Stimulated activated memory B cell treated with anti-CD40 and anti-IgM and Interleukin-4, amounts not matched to agents 10 μg/mL and 1 μg/mL and 100 μg/mL, for 72 hours (primary cell): ENCODE data around the gene LPO.

Experiments
- ATAC-seq: fragments of 150-1000 bp; cut with Tn5 transposase; 2 replicates; pipeline ENCODE4 v1.10.0; 2021
- H3K27ac Mint-ChIP-seq: one replicate; pipeline ENCODE4 v1.8.0; 2022; ENCODE audit warnings: mild to moderate bottlenecking, mixed read lengths
- H3K27me3 Mint-ChIP-seq: one replicate; pipeline ENCODE4 v1.8.0; 2022; ENCODE audit warnings: mixed read lengths
- H3K36me3 Mint-ChIP-seq: one replicate; pipeline ENCODE4 v1.8.0; 2022; ENCODE audit warnings: mixed read lengths
- H3K4me1 Mint-ChIP-seq: one replicate; pipeline ENCODE4 v1.8.0; 2022; ENCODE audit warnings: mixed read lengths
- H3K4me3 Mint-ChIP-seq: one replicate; pipeline ENCODE4 v1.8.0; 2022; ENCODE audit warnings: mild to moderate bottlenecking, moderate library complexity, mixed read lengths
- H3K9me3 Mint-ChIP-seq: one replicate; pipeline ENCODE4 v1.8.0; 2022; ENCODE audit warnings: mixed read lengths

The LPO gene

GRCh38 chr17:58217766-58218165 lies 20.6 kb upstream of the LPO start:
- peaks cover 19% of the 10 kb centered on the region for H3K4me1 Mint-ChIP-seq
- peak overlapping the region; percentile 80 for H3K27ac Mint-ChIP-seq

GRCh38 chr17:58219007-58219788 lies 19.2 kb upstream of the LPO start, which contains the start of gene MKS1:
MKS1 (minus strand) TSS chr17:58219255; CDS start chr17:58219230, 25 bp downstream.
- ATAC-seq: peak; percentile 99
- Mint-ChIP-seq H3K27ac (peak within 1 kb of the TSS; percentile 80), H3K9me3 (no peaks in the 10 kb centered on the region), H3K4me3 (peak within 1 kb of the TSS; percentile 85), H3K36me3 (no peaks in the 10 kb centered on the region), H3K27me3 (no peaks in the 10 kb centered on the region), H3K4me1 (peaks cover 23% of the 10 kb centered on the region)

More at GRCh38 chr17:58217766-58218165, 20.6 kb upstream of the LPO start:
- no peaks in the 10 kb centered on the region for H3K9me3 Mint-ChIP-seq
- H3K4me3 Mint-ChIP-seq: no peak overlapping the region
- no peak for ATAC-seq
- H3K27me3 Mint-ChIP-seq: no peaks in the 10 kb centered on the region
- H3K36me3 Mint-ChIP-seq: peaks cover 11% of the 10 kb centered on the region

- ATAC-seq: no peak
- peak overlapping the region; percentile 80 for H3K27ac Mint-ChIP-seq
- no peaks in the 10 kb centered on the region for H3K36me3 Mint-ChIP-seq
- no peaks in the 10 kb centered on the region for H3K9me3 Mint-ChIP-seq
- H3K4me3 Mint-ChIP-seq: peak overlapping the region; percentile 85
- no peaks in the 10 kb centered on the region for H3K27me3 Mint-ChIP-seq
- peaks cover 28% of the 10 kb centered on the region for H3K4me1 Mint-ChIP-seq
Measured at GRCh38 chr17:58219789-58220183, 18.6 kb upstream of the LPO start.

GRCh38 chr17:58224315-58224714 lies 14.1 kb upstream of the LPO start:
- no peak for ATAC-seq
- Mint-ChIP-seq H3K27ac (no peak overlapping the region), H3K4me3 (no peak overlapping the region), H3K27me3 (no peaks in the 10 kb centered on the region), H3K36me3 (no peaks in the 10 kb centered on the region), H3K4me1 (peaks cover 20% of the 10 kb centered on the region), H3K9me3 (no peaks in the 10 kb centered on the region)

- Mint-ChIP-seq H3K4me3 (no peak overlapping the region), H3K27me3 (no peaks in the 10 kb centered on the region), H3K36me3 (no peaks in the 10 kb centered on the region), H3K27ac (no peak overlapping the region), H3K9me3 (no peaks in the 10 kb centered on the region), H3K4me1 (peaks cover 22% of the 10 kb centered on the region)
- no peak for ATAC-seq
Measured at GRCh38 chr17:58227733-58228132, 10.7 kb upstream of the LPO start.

- Mint-ChIP-seq H3K4me1 (peaks cover 28% of the 10 kb centered on the region), H3K27ac (no peak overlapping the region), H3K9me3 (no peaks in the 10 kb centered on the region), H3K4me3 (no peak overlapping the region), H3K36me3 (no peaks in the 10 kb centered on the region), H3K27me3 (no peaks in the 10 kb centered on the region)
- ATAC-seq: no peak
Measured at GRCh38 chr17:58228679-58229078, 9.7 kb upstream of the LPO start.

GRCh38 chr17:58229384-58229783 lies 9.0 kb upstream of the LPO start:
- Mint-ChIP-seq H3K36me3 (no peaks in the 10 kb centered on the region), H3K27me3 (no peaks in the 10 kb centered on the region), H3K4me1 (peaks cover 26% of the 10 kb centered on the region), H3K27ac (no peak overlapping the region), H3K4me3 (no peak overlapping the region), H3K9me3 (no peaks in the 10 kb centered on the region)
- no peak for ATAC-seq

GRCh38 chr17:58229881-58230280 lies 8.5 kb upstream of the LPO start:
- ATAC-seq: no peak
- H3K27me3 Mint-ChIP-seq: no peaks in the 10 kb centered on the region
- H3K4me3 Mint-ChIP-seq: no peak overlapping the region
- H3K4me1 Mint-ChIP-seq: peaks cover 25% of the 10 kb centered on the region
- no peaks in the 10 kb centered on the region for H3K9me3 Mint-ChIP-seq
- no peak overlapping the region for H3K27ac Mint-ChIP-seq
- no peaks in the 10 kb centered on the region for H3K36me3 Mint-ChIP-seq

GRCh38 chr17:58231641-58232040 lies 6.7 kb upstream of the LPO start:
- Mint-ChIP-seq H3K4me1 (peaks cover 33% of the 10 kb centered on the region), H3K27me3 (no peaks in the 10 kb centered on the region), H3K9me3 (no peaks in the 10 kb centered on the region), H3K4me3 (no peak overlapping the region), H3K36me3 (no peaks in the 10 kb centered on the region), H3K27ac (peak overlapping the region; percentile 86)
- ATAC-seq: no peak

- H3K4me3 Mint-ChIP-seq: peak overlapping the region; percentile 51
- H3K27me3 Mint-ChIP-seq: no peaks in the 10 kb centered on the region
- peak; percentile 95 for ATAC-seq
- H3K4me1 Mint-ChIP-seq: peaks cover 34% of the 10 kb centered on the region
- no peaks in the 10 kb centered on the region for H3K36me3 Mint-ChIP-seq
- H3K9me3 Mint-ChIP-seq: no peaks in the 10 kb centered on the region
- peak overlapping the region; percentile 86 for H3K27ac Mint-ChIP-seq
Measured at GRCh38 chr17:58232707-58233156, 5.7 kb upstream of the LPO start.

GRCh38 chr17:58233543-58233942 lies 4.8 kb upstream of the LPO start:
- Mint-ChIP-seq H3K4me1 (peaks cover 34% of the 10 kb centered on the region), H3K9me3 (no peaks in the 10 kb centered on the region), H3K27me3 (no peaks in the 10 kb centered on the region), H3K4me3 (no peak overlapping the region), H3K27ac (peak overlapping the region; percentile 86), H3K36me3 (no peaks in the 10 kb centered on the region)
- peak; percentile 92 for ATAC-seq

- Mint-ChIP-seq H3K27me3 (peaks cover 1% of the 10 kb centered on the region), H3K4me1 (peaks cover 34% of the 10 kb centered on the region), H3K36me3 (no peaks in the 10 kb centered on the region)
Measured at GRCh38 chr17:58234512-58234911, 3.9 kb upstream of the LPO start.

GRCh38 chr17:58235821-58236220 lies 2.6 kb upstream of the LPO start:
- Mint-ChIP-seq H3K27ac (no peak overlapping the region), H3K9me3 (no peaks in the 10 kb centered on the region), H3K4me3 (no peak overlapping the region), H3K4me1 (peaks cover 34% of the 10 kb centered on the region), H3K36me3 (no peaks in the 10 kb centered on the region), H3K27me3 (peaks cover 14% of the 10 kb centered on the region)
- ATAC-seq: no peak

More at GRCh38 chr17:58234512-58234911, 3.9 kb upstream of the LPO start:
- ATAC-seq: no peak
- no peaks in the 10 kb centered on the region for H3K9me3 Mint-ChIP-seq
- H3K4me3 Mint-ChIP-seq: no peak overlapping the region
- peak overlapping the region; percentile 50 for H3K27ac Mint-ChIP-seq

- Mint-ChIP-seq H3K4me1 (peaks cover 34% of the 10 kb centered on the region), H3K36me3 (no peaks in the 10 kb centered on the region), H3K27me3 (peaks cover 19% of the 10 kb centered on the region), H3K4me3 (no peak overlapping the region), H3K9me3 (no peaks in the 10 kb centered on the region), H3K27ac (no peak overlapping the region)
- ATAC-seq: no peak
Measured at GRCh38 chr17:58236394-58236793, 2.0 kb upstream of the LPO start.

GRCh38 chr17:58239987-58240386 lies 1.6 kb downstream of the LPO start:
- no peaks in the 10 kb centered on the region for H3K36me3 Mint-ChIP-seq
- no peaks in the 10 kb centered on the region for H3K9me3 Mint-ChIP-seq
- H3K4me1 Mint-ChIP-seq: peaks cover 8% of the 10 kb centered on the region
- H3K27ac Mint-ChIP-seq: no peak overlapping the region
- H3K27me3 Mint-ChIP-seq: peaks cover 49% of the 10 kb centered on the region
- H3K4me3 Mint-ChIP-seq: no peak overlapping the region
- ATAC-seq: no peak

GRCh38 chr17:58242171-58242784 lies 3.9 kb downstream of the LPO start:
- Mint-ChIP-seq H3K4me1 (no peaks in the 10 kb centered on the region), H3K27me3 (peaks cover 63% of the 10 kb centered on the region), H3K9me3 (no peaks in the 10 kb centered on the region), H3K4me3 (no peak overlapping the region), H3K36me3 (no peaks in the 10 kb centered on the region), H3K27ac (no peak overlapping the region)
- peak; percentile 60 for ATAC-seq
